Spleen (tissue), 11 donors: Measurements from ENCODE around the gene IGF1R. TPM values are rescaled to one million over a fixed set of nuclear protein-coding genes. Genes with fewer than 3 reads are reported as not detected.

ENCODE experiments used
- DNase-seq: peaks from one replicate; pipeline ENCODE4 v3.0.0-alpha.2; 2020
- H3K27ac ChIP-seq, 8 donors: fragments of 200-600 bp; sonication (generic) in 7 of 8; 1 replicate in 4 of 8; 2 replicates in 4 of 8; pipeline versions ENCODE4 v1.5.0 to v1.8.0; 2016 to 2021; ENCODE audit warnings: inconsistent platforms in 4 of 8, mild to moderate bottlenecking in 4 of 8, moderate library complexity in 1 of 8
- H3K27me3 ChIP-seq, 7 donors: fragments of 200-600 bp; sonication (generic) in 6 of 7; replicated peaks in 1 of 7; 1 replicate in 4 of 7; 2 replicates in 3 of 7; pipeline versions ENCODE4 v1.5.0 to v1.8.0; 2016 to 2021; ENCODE audit warnings: inconsistent platforms in 3 of 7, mild to moderate bottlenecking in 1 of 7
- H3K36me3 ChIP-seq, 6 donors: fragments of 200-600 bp; sonication (generic) in 5 of 6; 1 replicate in 4 of 6; 2 replicates in 2 of 6; pipeline versions ENCODE4 v1.5.0 to v1.8.0; 2016 to 2021; ENCODE audit warnings: inconsistent platforms in 2 of 6
- H3K4me1 ChIP-seq, 6 donors: fragments of 200-600 bp; sonication (generic) in 5 of 6; 1 replicate in 3 of 6; 2 replicates in 3 of 6; pipeline versions ENCODE4 v1.5.0 to v1.8.0; 2016 to 2021; ENCODE audit warnings: inconsistent platforms in 3 of 6
- H3K4me3 ChIP-seq, 8 donors: fragments of 200-600 bp; sonication (generic) in 7 of 8; 1 replicate in 4 of 8; 2 replicates in 4 of 8; pipeline versions ENCODE4 v1.5.0 to v1.8.0; 2016 to 2021; ENCODE audit warnings: inconsistent platforms in 4 of 8, mild to moderate bottlenecking in 4 of 8, moderate library complexity in 2 of 8
- H3K9me3 ChIP-seq, 8 donors: fragments of 200-600 bp; sonication (generic) in 7 of 8; 1 replicate in 4 of 8; 2 replicates in 4 of 8; pipeline versions ENCODE4 v1.5.0 to v1.8.0; 2016 to 2021; ENCODE audit warnings: inconsistent platforms in 4 of 8
- CTCF ChIP-seq, 11 experiments: fragments of 200-600 bp in 7 of 11; fragments of 450-650 bp in 4 of 11; sonication (generic) in 4 of 11; IDR thresholded peaks in 8 of 11; conservative IDR thresholded peaks in 3 of 11; 1 replicate in 7 of 11; 2 replicates in 4 of 11; pipeline versions ENCODE4 v1.4.0 to v1.8.0; 2016 to 2021; ENCODE audit warnings: antibody characterized with exemption in 11 of 11, inconsistent platforms in 4 of 11, mild to moderate bottlenecking in 1 of 11
- POLR2A ChIP-seq, 3 donors: fragments of 450-650 bp; IDR thresholded peaks; one replicate each; pipeline ENCODE4 v1.5.1; 2017; ENCODE audit warnings: antibody characterized with exemption in 3 of 3, mild to moderate bottlenecking in 1 of 3
- POLR2AphosphoS5 ChIP-seq, 3 donors: sonication (generic); formaldehyde crosslinking; IDR thresholded peaks; one replicate each; pipeline ENCODE4 v1.5.1; 2017; ENCODE audit warnings: antibody characterized with exemption in 3 of 3
- WGBS, 5 donors: extraction: QIAGEN DNeasy Blood & Tissue Kit in 3 of 5; methylation state at CpG; one replicate each; pipeline versions ENCODE4 v1.1.5 to v1.1.7; 2013 to 2018; 5-methylcytosine and 5-hydroxymethylcytosine counted together
- intact Hi-C: fragments of 100-400 bp; cut with DNase I; formaldehyde crosslinking; loops from one replicate; pipeline ENCODE4 v1.15.0; 2023; ENCODE audit warnings: low total_unique reads
- polyA plus RNA-seq, 3 donors: library from polyadenylated mRNA; stranded (reverse); fragments of 200-250 nt; gene quantifications; one replicate each; pipeline ENCODE4 v1.2.1, GENCODE V29; 2013
- total RNA-seq, 7 donors: library from RNA; depleted of rRNA in 3 of 7; stranded (reverse); fragments of >200 nt in 3 of 7; fragmentation: NEBNext Ultra II Directional in 4 of 7; extraction: Animal tissue kit (Norgen Biotek cat#: 25700) in 4 of 7; gene quantifications; one replicate each; pipeline versions ENCODE4 v1.1.0 to v1.2.1, GENCODE V29; 2016 to 2021
- donor health status: healthy with polysubstance abuse.
- donor health status: DM: no; HTN: no; CAD: no; lungs with moderate emphysema.
- donor health status: DM: no; HTN: no; CAD: no.
- donor health status: Bipolar disorder and iron deficiency.
- donor health status: healthy.
- donor health status: DM: no; HTN: no; CAD: no.
- donor health status: DM: yes; HTN: yes; CAD: no.

Gene IGF1R
- total and polyA plus RNA-seq, 10 donors = 1.1 to 104 (median 53.1) TPM

GRCh38 chr15:98785807-98786621 is 137.7 kb downstream of the IGF1R start:
- no peak for TF ChIP-seq POLR2AphosphoS5 (IDR thresholded peaks at IDR 0.05)
- TF ChIP-seq POLR2A (IDR thresholded peaks at IDR 0.05) = no peak
- TF ChIP-seq CTCF (IDR thresholded peaks at IDR 0.05 in 8 of 11, conservative IDR thresholded peaks at IDR 0.05 in 3 of 11) = no peak
- Histone ChIP-seq H3K27ac (no peak overlapping the region), H3K27me3 (no peaks in the 10 kb centered on the region), H3K4me1 (peaks cover 4 to 56% (median 18%) of the 10 kb centered on the region in 6 donors), H3K9me3 (no peaks in the 10 kb centered on the region), H3K36me3 (no peaks in the 10 kb centered on the region), H3K4me3 (no peak overlapping the region)
- WGBS, 5 donors = 71 to 87% (median 84%) methylated on average over 9 of the region's 9 CpGs
- intact Hi-C loops = no loop called here
- DNase-seq = no peak

- Histone ChIP-seq H3K27ac (peak overlapping the region in 1 of 8 donors; percentile 78), H3K27me3 (no peaks in the 10 kb centered on the region), H3K4me3 (no peak overlapping the region), H3K4me1 (peaks cover 4 to 63% (median 20%) of the 10 kb centered on the region in 6 donors), H3K36me3 (no peaks in the 10 kb centered on the region), H3K9me3 (no peaks in the 10 kb centered on the region)
- intact Hi-C loops = no loop called here
- DNase-seq = no peak
- WGBS, 5 donors = 82 to 91% (median 84%) methylated on average over 9 of the region's 9 CpGs
- no peak for TF ChIP-seq CTCF (IDR thresholded peaks at IDR 0.05 in 8 of 11, conservative IDR thresholded peaks at IDR 0.05 in 3 of 11)
- TF ChIP-seq POLR2AphosphoS5 (IDR thresholded peaks at IDR 0.05) = no peak
- TF ChIP-seq POLR2A (IDR thresholded peaks at IDR 0.05) = no peak
Measured at GRCh38 chr15:98786717-98787116, 138.4 kb downstream of the IGF1R start.

GRCh38 chr15:98787194-98787593 is 138.9 kb downstream of the IGF1R start:
- peaks cover 4 to 66% (median 20%) of the 10 kb centered on the region in 6 donors for H3K4me1 ChIP-seq
- no peak for DNase-seq
- H3K9me3 ChIP-seq = no peaks in the 10 kb centered on the region
- H3K27me3 ChIP-seq = no peaks in the 10 kb centered on the region
- no peaks in the 10 kb centered on the region for H3K36me3 ChIP-seq
- H3K4me3 ChIP-seq = no peak overlapping the region
- TF ChIP-seq CTCF (IDR thresholded peaks at IDR 0.05 in 8 of 11, conservative IDR thresholded peaks at IDR 0.05 in 3 of 11) = no peak
- no peak for TF ChIP-seq POLR2A (IDR thresholded peaks at IDR 0.05)
- WGBS, 5 donors = 44 to 91% (median 75%) methylated on average over 2 of the region's 2 CpGs
- peak overlapping the region in 1 of 8 donors; percentile 78 for H3K27ac ChIP-seq
- intact Hi-C loops = no loop called here

GRCh38 chr15:98787936-98788757 is 139.8 kb downstream of the IGF1R start:
- TF ChIP-seq POLR2AphosphoS5 (IDR thresholded peaks at IDR 0.05) (no peak), POLR2A (IDR thresholded peaks at IDR 0.05) (no peak), CTCF (IDR thresholded peaks at IDR 0.05 in 8 of 11, conservative IDR thresholded peaks at IDR 0.05 in 3 of 11) (no peak)
- peak overlapping the region in 1 of 8 donors; percentile 26 for H3K4me3 ChIP-seq
- no peaks in the 10 kb centered on the region for H3K9me3 ChIP-seq
- intact Hi-C loops = no loop called here
- DNase-seq = peak; percentile 81
- WGBS, 5 donors = 52 to 71% (median 65%) methylated on average over 9 of the region's 9 CpGs
- peak overlapping the region in 6 of 8 donors; percentile 10 to 78 (median 67) for H3K27ac ChIP-seq
- peaks cover 4 to 68% (median 21%) of the 10 kb centered on the region in 6 donors for H3K4me1 ChIP-seq
- H3K36me3 ChIP-seq = no peaks in the 10 kb centered on the region
- H3K27me3 ChIP-seq = no peaks in the 10 kb centered on the region
